Astrocyte (in vitro differentiated cells and primary cell): Measurements from ENCODE around the gene CCDC157.

Source experiments
- CTCF ChIP-seq: IDR thresholded peaks from 2 replicates; pipeline ENCODE4 v1.5.1; 2011; ENCODE audit warnings: low read depth, mild to moderate bottlenecking, inconsistent platforms, low read length, moderate library complexity; ENCODE audit not compliant: insufficient read depth
- EZH2 ChIP-seq: IDR thresholded peaks from 2 replicates; pipeline ENCODE4 v1.6.1; 2012; ENCODE audit warnings: mild to moderate bottlenecking, low read length, inconsistent platforms; ENCODE audit not compliant: insufficient read depth

GRCh38 chr22:30320021-30320556, 36.7 kb upstream of the CCDC157 start:
- TF ChIP-seq EZH2, result no peak
- no peak for TF ChIP-seq CTCF
